Cardiac muscle cell (in vitro differentiated cells and primary cell): ENCODE data around the gene RBM22. TPM values are rescaled to one million over a fixed set of nuclear protein-coding genes. Genes with fewer than 3 reads are reported as not detected.
A peak's percentile ranks its signal among the peaks of the same experiment; 100 is the strongest.

ENCODE experiments used
- DNase-seq, 2 donors: peaks; one replicate each; pipeline versions ENCODE4 v3.0.0 to v3.0.0-alpha.2; 2010 to 2017; ENCODE audit warnings: low read depth in 1 of 2, low spot score in 1 of 2
- H3K27ac ChIP-seq: fragments of 200-600 bp; sonication (generic); 2 replicates; pipeline ENCODE4 v1.5.1; 2016
- H3K27me3 ChIP-seq: fragments of 200-600 bp; sonication (generic); 2 replicates; pipeline ENCODE4 v1.6.0; 2016; ENCODE audit warnings: control low read depth
- H3K36me3 ChIP-seq: fragments of 200-600 bp; sonication (generic); 2 replicates; pipeline ENCODE4 v1.5.1; 2016; ENCODE audit warnings: control low read depth
- H3K4me1 ChIP-seq: fragments of 200-600 bp; sonication (generic); 2 replicates; pipeline ENCODE4 v1.8.1; 2017; ENCODE audit warnings: low read depth, mild to moderate bottlenecking, mixed run types
- H3K4me3 ChIP-seq: fragments of 200-600 bp; sonication (generic); 2 replicates; pipeline ENCODE4 v1.5.1; 2016; ENCODE audit warnings: mild to moderate bottlenecking
- H3K9me3 ChIP-seq: fragments of 200-600 bp; sonication (generic); 2 replicates; pipeline ENCODE4 v1.5.1; 2017; ENCODE audit warnings: low read depth, mild to moderate bottlenecking, control low read depth
- polyA plus RNA-seq: library from polyadenylated mRNA; unstranded; fragments of >200 nt; fragmentation: Nextera tagmentation; extraction: Ambion mirVana; gene quantifications from 2 replicates; pipeline ENCODE4 v1.2.1, GENCODE V29; 2016
- total RNA-seq: library from RNA; depleted of rRNA; stranded (reverse); fragments of >200 nt; gene quantifications from 2 replicates; pipeline ENCODE4 v1.2.3, GENCODE V29; 2016
- TF ChIP-seq, protein P1 (sequence below): IDR thresholded peaks from 2 replicates; pipeline ENCODE4 v1.5.1; 2012; ENCODE audit warnings: low read depth, mild to moderate bottlenecking, low read length

RBM22 gene
- total and polyA plus RNA-seq, 2 experiments from 2014 or later, result 33.0 to 39.0 TPM

DNA sequence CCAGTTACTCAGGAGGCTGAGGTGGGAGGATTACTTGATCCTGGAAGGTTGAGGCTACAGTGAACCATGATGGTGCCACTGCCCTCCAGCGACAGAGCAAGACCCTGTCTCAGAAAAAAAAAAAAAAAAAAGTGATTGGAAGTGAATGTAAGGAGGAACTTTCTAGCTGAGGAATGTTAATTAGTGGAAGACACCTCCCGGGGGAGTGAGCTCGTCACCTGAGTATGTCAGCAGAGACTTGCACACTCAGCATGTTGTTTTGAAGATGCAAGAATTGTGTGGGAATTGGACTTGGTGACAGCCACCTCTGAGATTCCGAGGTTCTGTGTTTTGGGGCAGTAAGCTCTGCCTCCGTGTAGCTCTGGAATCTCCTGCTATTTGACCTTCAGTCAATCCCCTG lies 56.8 kb downstream of the RBM22 start:
- no peak overlapping the region for H3K4me3 ChIP-seq
- H3K4me1 ChIP-seq, result peaks cover 31% of the 10 kb centered on the region
- no peaks in the 10 kb centered on the region for H3K36me3 ChIP-seq
- no peaks in the 10 kb centered on the region for H3K9me3 ChIP-seq
- H3K27me3 ChIP-seq, result no peaks in the 10 kb centered on the region
- TF ChIP-seq, protein P1, sequence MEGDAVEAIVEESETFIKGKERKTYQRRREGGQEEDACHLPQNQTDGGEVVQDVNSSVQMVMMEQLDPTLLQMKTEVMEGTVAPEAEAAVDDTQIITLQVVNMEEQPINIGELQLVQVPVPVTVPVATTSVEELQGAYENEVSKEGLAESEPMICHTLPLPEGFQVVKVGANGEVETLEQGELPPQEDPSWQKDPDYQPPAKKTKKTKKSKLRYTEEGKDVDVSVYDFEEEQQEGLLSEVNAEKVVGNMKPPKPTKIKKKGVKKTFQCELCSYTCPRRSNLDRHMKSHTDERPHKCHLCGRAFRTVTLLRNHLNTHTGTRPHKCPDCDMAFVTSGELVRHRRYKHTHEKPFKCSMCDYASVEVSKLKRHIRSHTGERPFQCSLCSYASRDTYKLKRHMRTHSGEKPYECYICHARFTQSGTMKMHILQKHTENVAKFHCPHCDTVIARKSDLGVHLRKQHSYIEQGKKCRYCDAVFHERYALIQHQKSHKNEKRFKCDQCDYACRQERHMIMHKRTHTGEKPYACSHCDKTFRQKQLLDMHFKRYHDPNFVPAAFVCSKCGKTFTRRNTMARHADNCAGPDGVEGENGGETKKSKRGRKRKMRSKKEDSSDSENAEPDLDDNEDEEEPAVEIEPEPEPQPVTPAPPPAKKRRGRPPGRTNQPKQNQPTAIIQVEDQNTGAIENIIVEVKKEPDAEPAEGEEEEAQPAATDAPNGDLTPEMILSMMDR, result no peak
- DNase-seq, result no peak
- H3K27ac ChIP-seq, result peak overlapping the region; percentile 9

- H3K36me3 ChIP-seq, result no peaks in the 10 kb centered on the region
- TF ChIP-seq, protein P1, result no peak
- H3K27ac ChIP-seq, result peak overlapping the region; percentile 11
- no peak for DNase-seq
- peaks cover 31% of the 10 kb centered on the region for H3K4me1 ChIP-seq
- no peaks in the 10 kb centered on the region for H3K27me3 ChIP-seq
- no peaks in the 10 kb centered on the region for H3K9me3 ChIP-seq
- no peak overlapping the region for H3K4me3 ChIP-seq
These were observed 57.7 kb downstream of the RBM22 start for GRCh38 chr5:150642991-150643710.

DNA sequence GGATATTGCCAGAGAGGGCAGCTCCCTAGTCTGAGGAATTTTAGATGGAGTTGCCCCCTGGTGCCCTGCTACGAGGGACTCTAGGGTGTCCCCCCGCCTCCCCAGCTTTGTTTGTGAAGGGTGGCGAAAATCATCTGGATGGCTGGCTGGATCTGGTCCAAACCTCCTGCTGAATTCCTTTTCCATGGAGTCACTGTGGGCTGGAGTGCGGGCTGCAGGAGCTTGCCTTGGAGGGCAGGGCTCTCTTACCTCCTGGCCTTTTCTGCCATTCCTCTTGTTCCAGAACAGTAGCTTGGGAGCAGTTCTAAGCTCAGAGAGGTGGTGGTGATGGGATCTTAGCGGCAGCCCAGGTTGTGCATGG lies 58.3 kb downstream of the RBM22 start:
- Histone ChIP-seq H3K36me3 (no peaks in the 10 kb centered on the region), H3K4me1 (peaks cover 31% of the 10 kb centered on the region), H3K27me3 (no peaks in the 10 kb centered on the region), H3K4me3 (no peak overlapping the region), H3K9me3 (no peaks in the 10 kb centered on the region), H3K27ac (peak overlapping the region; percentile 11)
- TF ChIP-seq, protein P1, result no peak
- DNase-seq, result peak; percentile 55 to 95

DNA sequence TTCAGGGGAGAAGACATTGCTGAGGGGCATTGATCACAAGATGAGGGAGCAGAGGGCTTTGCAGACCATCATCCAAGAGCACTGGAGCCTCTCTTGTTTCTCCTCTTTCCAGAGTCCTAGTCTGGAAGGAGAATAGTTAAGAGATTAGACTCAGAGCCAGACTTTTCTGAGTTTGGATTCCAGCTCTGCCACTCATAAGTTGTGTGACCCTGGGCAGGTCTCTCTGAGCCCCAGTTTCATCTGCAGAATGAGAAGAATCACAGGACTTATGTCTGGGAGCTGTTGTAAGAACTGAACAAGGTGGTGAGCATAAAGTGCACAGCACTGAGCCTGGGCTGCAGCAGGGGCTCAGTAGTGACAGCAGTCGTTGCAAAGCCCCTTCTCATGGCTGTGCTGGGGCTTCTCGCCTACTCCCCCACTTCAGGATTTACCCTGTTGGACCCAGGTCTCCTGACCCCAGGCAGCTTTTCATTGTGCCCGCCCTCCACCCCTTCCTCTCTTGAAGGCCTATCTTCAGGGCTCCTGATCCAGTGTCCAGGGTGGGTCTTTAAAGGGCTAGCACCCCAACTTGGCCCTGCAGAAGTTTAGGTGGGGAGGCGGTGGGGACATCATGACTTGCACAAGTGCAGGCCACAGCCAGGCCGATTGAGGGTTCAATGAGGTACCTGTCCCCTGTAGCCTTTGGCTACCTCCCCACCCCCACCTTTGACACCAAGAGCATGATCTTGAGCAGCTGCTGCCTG lies 58.9 kb downstream of the RBM22 start:
- no peak overlapping the region for H3K4me3 ChIP-seq
- peak overlapping the region; percentile 11 for H3K27ac ChIP-seq
- DNase-seq, result no peak

DNA sequence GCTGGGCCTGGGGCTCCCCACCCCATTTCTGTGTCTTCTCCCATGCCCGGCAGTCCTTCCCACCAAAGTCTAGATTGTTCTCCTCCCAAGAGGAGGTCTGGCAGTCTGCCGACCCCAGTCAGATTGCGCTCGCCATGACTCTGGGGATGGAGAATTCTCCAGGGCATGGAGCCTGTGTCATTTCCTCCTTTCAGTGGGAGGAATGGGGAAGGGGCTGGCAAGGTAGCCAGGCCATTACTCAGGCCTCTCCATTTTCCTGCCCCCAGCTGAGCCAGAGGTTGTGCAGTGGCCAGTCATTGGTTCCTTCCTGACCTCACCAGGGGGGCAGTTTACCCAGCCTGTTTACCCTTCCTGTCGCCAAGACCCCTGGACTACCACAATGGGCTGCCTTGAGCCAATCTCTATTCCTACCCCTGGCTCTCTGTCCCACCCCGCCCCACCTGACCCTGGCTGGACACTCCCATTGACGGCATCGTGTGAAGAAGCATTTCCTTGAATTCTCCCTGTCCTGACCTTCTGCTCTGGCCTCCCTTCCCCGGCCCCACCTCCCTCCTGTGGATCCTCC lies 59.8 kb downstream of the RBM22 start:
- TF ChIP-seq, protein P1, result no peak
- Histone ChIP-seq H3K27me3 (no peaks in the 10 kb centered on the region), H3K36me3 (no peaks in the 10 kb centered on the region), H3K4me3 (no peak overlapping the region), H3K4me1 (peaks cover 37% of the 10 kb centered on the region), H3K9me3 (no peaks in the 10 kb centered on the region), H3K27ac (no peak overlapping the region)
- peak in 1 of 2 donors; percentile 95 for DNase-seq

More for the DNA sequence above, 58.9 kb downstream of the RBM22 start:
- H3K36me3 ChIP-seq, result no peaks in the 10 kb centered on the region
- peaks cover 31% of the 10 kb centered on the region for H3K4me1 ChIP-seq
- H3K9me3 ChIP-seq, result no peaks in the 10 kb centered on the region
- TF ChIP-seq, protein P1, result no peak
- no peaks in the 10 kb centered on the region for H3K27me3 ChIP-seq

Other genes with a start within 250 kb of the RBM22 start
- 79.8 and 97.6 TPM in 2 replicates for gene NDST1, start 192.9 kb downstream of the RBM22 start, total RNA-seq
- gene NDST1, start 192.9 kb downstream of the RBM22 start, polyA plus RNA-seq, result 26.6 and 34.9 TPM in 2 replicates
- 2.7 and 4.4 TPM in 2 replicates for gene SYNPO, start 60.4 kb downstream of the RBM22 start, total RNA-seq
- gene SYNPO, start 60.4 kb downstream of the RBM22 start, polyA plus RNA-seq, result 0.94 and 1.1 TPM in 2 replicates
- gene MYOZ3, start 39.8 kb downstream of the RBM22 start, total RNA-seq, result 2.1 and 6.8 TPM in 2 replicates
- gene MYOZ3, start 39.8 kb downstream of the RBM22 start, polyA plus RNA-seq, result 10.7 and 13.8 TPM in 2 replicates
- 41.1 and 46.2 TPM in 2 replicates for gene DCTN4, start 58.0 kb upstream of the RBM22 start, total RNA-seq
- gene DCTN4, start 58.0 kb upstream of the RBM22 start, polyA plus RNA-seq, result 26.7 and 32.2 TPM in 2 replicates
- 16.8 and 33.2 TPM in 2 replicates for gene SMIM3, start 77.7 kb upstream of the RBM22 start, total RNA-seq
- gene SMIM3, start 77.7 kb upstream of the RBM22 start, polyA plus RNA-seq, result 32.2 and 43.5 TPM in 2 replicates
- gene IRGM, start 145.5 kb upstream of the RBM22 start, total RNA-seq, result not detected in 2 replicates
- not detected in 2 replicates for gene IRGM, start 145.5 kb upstream of the RBM22 start, polyA plus RNA-seq
- gene ZNF300, start 203.9 kb upstream of the RBM22 start, total RNA-seq, result 8.7 and 9.2 TPM in 2 replicates
- gene ZNF300, start 203.9 kb upstream of the RBM22 start, polyA plus RNA-seq, result 7.4 and 8.6 TPM in 2 replicates